CD14-positive monocyte (primary cell): ENCODE results near the gene POC1B. TPM values are rescaled to one million over a fixed set of nuclear protein-coding genes. Genes with fewer than 3 reads are reported as not detected.

Source experiments
- DNase-seq, 3 donors: peaks; one replicate each; pipeline ENCODE4 v3.0.0-alpha.2; 2011 to 2022
- H2AFZ ChIP-seq: 2 replicates; pipeline ENCODE4 v1.6.0; 2012; ENCODE audit warnings: mild to moderate bottlenecking, low read depth, low read length, inconsistent platforms; ENCODE audit not compliant: insufficient read depth, poor library complexity, severe bottlenecking
- H3K27ac ChIP-seq, 2 donors: 1 replicate in 1 of 2; 2 replicates in 1 of 2; pipeline ENCODE4 v1.5.1; 2012 to 2013; ENCODE audit warnings: low read length in 2 of 2, control low read depth in 1 of 2, inconsistent platforms in 1 of 2, low read depth in 1 of 2, mild to moderate bottlenecking in 1 of 2
- H3K27me3 ChIP-seq, 2 donors: one replicate each; pipeline versions ENCODE4 v1.6.0 to v1.6.1; 2011 to 2013; ENCODE audit warnings: low read length in 2 of 2; ENCODE audit not compliant: control insufficient read depth in 2 of 2, insufficient read depth in 2 of 2
- H3K36me3 ChIP-seq, 2 donors: replicated peaks in 1 of 2; 1 replicate in 1 of 2; 2 replicates in 1 of 2; pipeline versions ENCODE4 v1.5.1 to v1.6.1; 2012 to 2013; ENCODE audit warnings: low read length in 2 of 2, control low read depth in 1 of 2, inconsistent platforms in 1 of 2, mild to moderate bottlenecking in 1 of 2; ENCODE audit not compliant: insufficient read depth in 2 of 2, control insufficient read depth in 1 of 2
- H3K4me1 ChIP-seq, 2 donors: 1 replicate in 1 of 2; 2 replicates in 1 of 2; pipeline versions ENCODE4 v1.5.1 to v1.6.1; 2012 to 2013; ENCODE audit warnings: low read length in 2 of 2, control low read depth in 1 of 2, inconsistent platforms in 1 of 2, mild to moderate bottlenecking in 1 of 2, moderate library complexity in 1 of 2; ENCODE audit not compliant: insufficient read depth in 2 of 2, control insufficient read depth in 1 of 2
- H3K4me2 ChIP-seq: replicated peaks from 2 replicates; pipeline ENCODE3; 2012; ENCODE audit warnings: low read length, moderate library complexity, mild to moderate bottlenecking; ENCODE audit not compliant: poor library complexity, severe bottlenecking; ENCODE audit errors: extremely low read depth
- H3K4me3 ChIP-seq, 3 experiments: fragments of 200-600 bp in 1 of 3; sonication (generic) in 1 of 3; replicated peaks in 1 of 3; 1 replicate in 2 of 3; 2 replicates in 1 of 3; pipeline ENCODE4 v1.5.1; 2011 to 2013; ENCODE audit warnings: low read length in 3 of 3, mild to moderate bottlenecking in 3 of 3, control low read depth in 2 of 3, low read depth in 2 of 3, inconsistent platforms in 1 of 3, moderate library complexity in 1 of 3
- H3K79me2 ChIP-seq: 2 replicates; pipeline ENCODE4 v1.6.0; 2012; ENCODE audit warnings: mild to moderate bottlenecking, control low read depth, inconsistent platforms, low read length, moderate library complexity; ENCODE audit not compliant: insufficient read depth
- H3K9ac ChIP-seq: 2 replicates; pipeline ENCODE4 v1.6.0; 2017; ENCODE audit warnings: low read length, mild to moderate bottlenecking; ENCODE audit not compliant: insufficient read depth, poor library complexity, severe bottlenecking
- H3K9me3 ChIP-seq, 2 donors: replicated peaks in 1 of 2; 1 replicate in 1 of 2; 2 replicates in 1 of 2; pipeline versions ENCODE4 v1.5.1 to v1.6.1; 2012 to 2013; ENCODE audit warnings: low read length in 2 of 2, control low read depth in 1 of 2; ENCODE audit not compliant: control insufficient read depth in 1 of 2, insufficient read depth in 1 of 2
- H4K20me1 ChIP-seq: 2 replicates; pipeline ENCODE4 v1.6.0; 2012; ENCODE audit warnings: mild to moderate bottlenecking, low read length, control low read depth, moderate library complexity; ENCODE audit not compliant: insufficient read depth
- H3K27ac Mint-ChIP-seq, 7 donors: one replicate each; pipeline ENCODE4 v1.8.0; 2020; ENCODE audit warnings: mild to moderate bottlenecking in 7 of 7, mixed read lengths in 7 of 7, moderate library complexity in 6 of 7, inconsistent platforms in 2 of 7
- H3K27me3 Mint-ChIP-seq, 3 donors: one replicate each; pipeline ENCODE4 v1.8.0; 2021 to 2022; ENCODE audit warnings: low read depth in 3 of 3, mild to moderate bottlenecking in 3 of 3, mixed read lengths in 3 of 3, moderate library complexity in 3 of 3, inconsistent platforms in 1 of 3
- H3K36me3 Mint-ChIP-seq, 2 donors: one replicate each; pipeline ENCODE4 v1.8.0; 2020; ENCODE audit warnings: mixed read lengths in 2 of 2, inconsistent platforms in 1 of 2, mild to moderate bottlenecking in 1 of 2
- H3K4me1 Mint-ChIP-seq: one replicate; pipeline ENCODE4 v1.8.0; 2020; ENCODE audit warnings: mild to moderate bottlenecking, mixed read lengths
- H3K4me3 Mint-ChIP-seq, 2 donors: one replicate each; pipeline ENCODE4 v1.8.0; 2020; ENCODE audit warnings: mild to moderate bottlenecking in 2 of 2, mixed read lengths in 2 of 2, moderate library complexity in 1 of 2
- H3K9me3 Mint-ChIP-seq, 7 donors: one replicate each; pipeline ENCODE4 v1.8.0; 2020 to 2022; ENCODE audit warnings: mixed read lengths in 7 of 7, mild to moderate bottlenecking in 6 of 7, moderate library complexity in 6 of 7, inconsistent platforms in 2 of 7
- WGBS: methylation state at CpG from one replicate; pipeline ENCODE4 v1.1.5; 2013; ENCODE audit warnings: missing lambda C conversion rate; ENCODE audit not compliant: insufficient coverage; 5-methylcytosine and 5-hydroxymethylcytosine counted together
- intact Hi-C, 2 donors: fragments of 100-400 bp; cut with micrococcal nuclease; formaldehyde crosslinking; loops; one replicate each; pipeline versions ENCODE4 v1.15.0 to v1.15.1; 2023
- polyA plus RNA-seq, 3 donors: library from polyadenylated mRNA; depleted of rRNA in 1 of 3; unstranded in 2 of 3; stranded (reverse) in 1 of 3; fragments of 300-500 nt in 2 of 3; fragments of >200 nt in 1 of 3; fragmentation: Illumina TruSeq in 2 of 3; gene quantifications; 1 replicate in 2 of 3; 2 replicates in 1 of 3; pipeline ENCODE4 v1.2.3, GENCODE V29; 2012 to 2021
- TF ChIP-seq, protein P1 (sequence below): fragments of 200-600 bp; IDR thresholded peaks from one replicate; pipeline ENCODE4 v1.8.0; 2022; ENCODE audit warnings: antibody characterized with exemption, mild to moderate bottlenecking

Gene POC1B
- polyA plus RNA-seq, 3 donors = 8.4 to 32.0 (median 29.7) TPM

DNA sequence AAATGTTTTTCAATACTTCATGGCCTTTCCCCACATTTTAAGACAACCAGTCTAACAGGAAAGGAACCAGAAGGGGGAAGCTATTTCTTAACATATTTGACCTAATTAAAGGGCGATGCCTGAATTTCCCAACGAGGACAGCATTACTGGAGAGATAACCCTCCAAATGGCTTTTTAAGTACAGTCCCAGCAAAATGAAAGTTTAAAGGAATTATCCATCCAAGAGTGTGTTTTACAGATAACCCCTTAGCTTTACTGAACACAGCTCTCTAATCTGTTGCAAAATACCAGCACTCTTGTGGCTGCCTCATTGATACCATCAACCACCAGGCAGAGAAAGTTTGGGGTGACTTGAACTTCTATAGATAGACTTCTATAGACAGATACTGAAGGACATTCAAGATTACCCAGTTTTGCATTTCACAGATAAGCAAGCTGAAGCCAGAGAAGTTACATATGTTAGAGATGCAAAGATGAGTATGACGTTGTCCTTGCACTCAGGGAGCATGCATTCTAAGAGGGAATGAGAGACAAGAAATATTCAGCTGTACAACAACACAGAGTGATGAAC lies 132.2 kb downstream of the POC1B start:
- H3K4me3 ChIP-seq = peak overlapping the region in 1 of 3 experiments; percentile 15
- H3K4me1 ChIP-seq = peaks cover 62 to 64% of the 10 kb centered on the region in 2 donors
- peak overlapping the region; percentile 52 for H3K4me2 ChIP-seq
- no peaks in the 10 kb centered on the region for H3K9me3 ChIP-seq
- DNase-seq = peak in 1 of 3 donors; percentile 48
- H3K36me3 ChIP-seq = no peaks in the 10 kb centered on the region
- H3K27ac ChIP-seq = peak overlapping the region in 1 of 2 donors; percentile 74
- intact Hi-C loops = loop anchor here (5.0 kb wide), 2 partner anchors 39 to 41 kb away; partner anchors contain the start of gene DUSP6 (in 2 of the 2)
- H3K36me3 Mint-ChIP-seq = peaks cover 0 to 2% of the 10 kb centered on the region in 2 donors
- H3K4me1 Mint-ChIP-seq = peaks cover 60% of the 10 kb centered on the region
- peak overlapping the region in 1 of 2 donors; percentile 64 for H3K4me3 Mint-ChIP-seq
- H3K27ac Mint-ChIP-seq = peak overlapping the region; percentile 43 to 86 (median 78)
- no peaks in the 10 kb centered on the region for H3K9me3 Mint-ChIP-seq
- H3K79me2 ChIP-seq = no peaks in the 10 kb centered on the region
- no peaks in the 10 kb centered on the region for H3K27me3 ChIP-seq
- TF ChIP-seq, protein P1, sequence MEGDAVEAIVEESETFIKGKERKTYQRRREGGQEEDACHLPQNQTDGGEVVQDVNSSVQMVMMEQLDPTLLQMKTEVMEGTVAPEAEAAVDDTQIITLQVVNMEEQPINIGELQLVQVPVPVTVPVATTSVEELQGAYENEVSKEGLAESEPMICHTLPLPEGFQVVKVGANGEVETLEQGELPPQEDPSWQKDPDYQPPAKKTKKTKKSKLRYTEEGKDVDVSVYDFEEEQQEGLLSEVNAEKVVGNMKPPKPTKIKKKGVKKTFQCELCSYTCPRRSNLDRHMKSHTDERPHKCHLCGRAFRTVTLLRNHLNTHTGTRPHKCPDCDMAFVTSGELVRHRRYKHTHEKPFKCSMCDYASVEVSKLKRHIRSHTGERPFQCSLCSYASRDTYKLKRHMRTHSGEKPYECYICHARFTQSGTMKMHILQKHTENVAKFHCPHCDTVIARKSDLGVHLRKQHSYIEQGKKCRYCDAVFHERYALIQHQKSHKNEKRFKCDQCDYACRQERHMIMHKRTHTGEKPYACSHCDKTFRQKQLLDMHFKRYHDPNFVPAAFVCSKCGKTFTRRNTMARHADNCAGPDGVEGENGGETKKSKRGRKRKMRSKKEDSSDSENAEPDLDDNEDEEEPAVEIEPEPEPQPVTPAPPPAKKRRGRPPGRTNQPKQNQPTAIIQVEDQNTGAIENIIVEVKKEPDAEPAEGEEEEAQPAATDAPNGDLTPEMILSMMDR = no peak
- H3K27me3 Mint-ChIP-seq = peaks cover 0 to 12% (median 0%) of the 10 kb centered on the region in 3 donors
- H4K20me1 ChIP-seq = no peaks in the 10 kb centered on the region
- H3K9ac ChIP-seq = no peak overlapping the region
- 0% methylated on average over 1 of the region's 3 CpGs for WGBS
- H2AFZ ChIP-seq = no peak overlapping the region

DNA sequence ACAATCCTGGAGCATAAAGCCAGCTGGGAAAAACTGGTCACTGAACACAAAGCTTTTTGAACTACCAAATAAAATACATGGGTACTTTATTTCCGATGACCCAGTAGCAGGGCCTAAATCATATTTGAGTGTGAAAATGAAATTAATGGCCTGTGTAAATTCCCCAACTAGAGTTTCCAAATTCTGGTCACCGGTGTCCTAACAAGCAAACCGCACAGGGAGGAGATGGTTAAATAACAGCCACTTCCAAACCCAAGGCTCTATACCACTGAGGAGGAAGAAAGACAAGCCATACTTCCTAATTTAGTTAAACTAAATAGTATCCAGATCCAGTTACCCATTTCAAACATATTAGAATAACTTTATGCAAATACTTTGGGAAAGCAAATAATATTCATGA lies 133.5 kb downstream of the POC1B start:
- no CpG with 5 or more reads among the region's 3 CpGs for WGBS
- H3K27ac Mint-ChIP-seq = peak overlapping the region in 3 of 7 donors; percentile 25 to 50 (median 33)
- no peaks in the 10 kb centered on the region for H4K20me1 ChIP-seq

More for the DNA sequence above, 133.5 kb downstream of the POC1B start:
- peak in 1 of 3 donors; percentile 32 for DNase-seq
- TF ChIP-seq, protein P1 = no peak
- Histone ChIP-seq H3K9ac (no peak overlapping the region), H3K4me3 (no peak overlapping the region), H3K4me1 (peaks cover 53 to 55% of the 10 kb centered on the region in 2 donors), H3K9me3 (no peaks in the 10 kb centered on the region), H3K4me2 (no peak overlapping the region), H2AFZ (no peak overlapping the region), H3K36me3 (no peaks in the 10 kb centered on the region), H3K27me3 (no peaks in the 10 kb centered on the region), H3K27ac (no peak overlapping the region), H3K79me2 (no peaks in the 10 kb centered on the region)
- peaks cover 53% of the 10 kb centered on the region for H3K4me1 Mint-ChIP-seq
- H3K4me3 Mint-ChIP-seq = no peak overlapping the region
- H3K9me3 Mint-ChIP-seq = no peaks in the 10 kb centered on the region
- peaks cover 0 to 2% of the 10 kb centered on the region in 2 donors for H3K36me3 Mint-ChIP-seq
- intact Hi-C loops = loop anchor here (5.0 kb wide), 2 partner anchors 40 kb away; partner anchors contain the start of gene DUSP6 (in 2 of the 2)
- peaks cover 0 to 12% (median 2%) of the 10 kb centered on the region in 3 donors for H3K27me3 Mint-ChIP-seq
